Lower leg skin (tissue), 3 donors: ENCODE measurements around the gene SAMD3.

Experiments
- CTCF ChIP-seq, 3 donors: fragments of 450-650 bp; IDR thresholded peaks; one replicate each; pipeline ENCODE4 v1.5.1; 2016; ENCODE audit warnings: antibody characterized with exemption in 3 of 3, mild to moderate bottlenecking in 3 of 3, moderate library complexity in 2 of 3
- POLR2A ChIP-seq, 2 donors: fragments of 450-650 bp; IDR thresholded peaks; one replicate each; pipeline ENCODE4 v1.6.1; 2016 to 2017; ENCODE audit warnings: antibody characterized with exemption in 2 of 2, mild to moderate bottlenecking in 1 of 2, moderate library complexity in 1 of 2

DNA sequence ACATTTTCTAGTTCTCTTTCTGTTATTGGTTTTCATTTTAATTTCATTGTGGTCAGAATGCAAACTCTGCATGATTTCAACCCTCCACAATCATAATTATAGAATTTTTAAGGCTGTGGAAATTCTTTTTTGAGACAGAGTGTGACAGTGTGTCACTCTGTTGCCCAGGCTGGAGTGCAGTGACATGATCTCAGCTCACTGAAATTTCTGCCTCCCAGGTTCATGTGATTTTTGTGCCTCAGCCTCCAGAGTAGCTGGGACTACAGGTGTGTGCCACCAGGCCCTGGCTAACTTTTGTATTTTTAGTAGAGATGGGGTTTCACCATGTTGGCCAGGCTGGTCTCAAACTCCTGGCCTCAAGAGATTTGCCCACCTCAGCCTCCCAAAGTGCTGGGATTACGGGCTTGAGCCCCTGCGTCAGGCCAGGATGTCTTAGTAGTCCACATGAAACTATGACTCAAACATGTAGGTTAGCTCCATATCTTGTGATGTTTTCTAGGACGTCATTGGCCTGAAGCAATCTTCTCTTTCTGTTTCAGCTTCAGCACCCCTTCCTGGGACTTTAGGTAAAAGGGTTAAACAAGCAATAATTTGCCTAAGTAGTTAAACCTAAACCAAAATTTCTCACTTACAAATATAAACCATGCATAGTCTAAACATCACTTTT lies 47.4 kb upstream of the SAMD3 start:
- TF ChIP-seq POLR2A (IDR thresholded peaks at IDR 0.05) (no peak), CTCF (IDR thresholded peaks at IDR 0.05) (no peak)
